Gastroesophageal sphincter (tissue), 4 donors: ENCODE results near the gene FGA. TPM values are rescaled to one million over a fixed set of nuclear protein-coding genes. Genes with fewer than 3 reads are reported as not detected.

Experiments
- ATAC-seq: fragments of 150-250 bp; one replicate; pipeline ENCODE4 v1.9.1; 2016; ENCODE audit warnings: mild to moderate bottlenecking, moderate library complexity
- H3K27ac ChIP-seq, 4 donors: fragments of 200-600 bp; sonication (generic) in 3 of 4; 1 replicate in 3 of 4; 2 replicates in 1 of 4; pipeline ENCODE4 v1.5.1; 2016 to 2019
- H3K27me3 ChIP-seq: fragments of 200-600 bp; sonication (generic); one replicate; pipeline ENCODE4 v1.5.1; 2019
- H3K36me3 ChIP-seq, 2 donors: fragments of 200-600 bp; sonication (generic); one replicate each; pipeline ENCODE4 v1.5.1; 2019; ENCODE audit warnings: control low read depth in 1 of 2
- H3K4me1 ChIP-seq, 3 donors: fragments of 200-600 bp; sonication (generic); 1 replicate in 2 of 3; 2 replicates in 1 of 3; pipeline ENCODE4 v1.5.1; 2016 to 2019; ENCODE audit warnings: control low read depth in 2 of 3
- H3K4me3 ChIP-seq, 2 donors: fragments of 200-600 bp; sonication (generic); one replicate each; pipeline ENCODE4 v1.5.1; 2019; ENCODE audit warnings: mild to moderate bottlenecking in 1 of 2, moderate library complexity in 1 of 2
- H3K9me3 ChIP-seq, 3 donors: fragments of 200-600 bp; sonication (generic); one replicate each; pipeline ENCODE4 v1.5.1; 2017 to 2019; ENCODE audit warnings: control low read depth in 2 of 3
- EP300 ChIP-seq: sonication (generic); formaldehyde crosslinking; IDR thresholded peaks from one replicate; pipeline ENCODE4 v1.6.1; 2017; ENCODE audit warnings: antibody characterized with exemption, mild to moderate bottlenecking
- POLR2A ChIP-seq, 2 donors: fragments of 450-650 bp; IDR thresholded peaks; one replicate each; pipeline ENCODE4 v1.6.1; 2017; ENCODE audit warnings: antibody characterized with exemption in 2 of 2, mild to moderate bottlenecking in 2 of 2, moderate library complexity in 1 of 2
- POLR2AphosphoS5 ChIP-seq: sonication (generic); formaldehyde crosslinking; IDR thresholded peaks from one replicate; pipeline ENCODE4 v1.6.1; 2017; ENCODE audit warnings: antibody characterized with exemption
- WGBS, 2 donors: methylation state at CpG; one replicate each; pipeline ENCODE4 v1.1.5; 2018; ENCODE audit warnings: low coverage in 1 of 2; 5-methylcytosine and 5-hydroxymethylcytosine counted together
- total RNA-seq, 4 donors: library from RNA; depleted of rRNA; stranded (reverse); fragments of >200 nt; gene quantifications; one replicate each; pipeline ENCODE4 v1.1.0, GENCODE V29; 2016
- TF ChIP-seq, protein P1 (sequence below), 4 experiments: fragments of 200-600 bp in 2 of 4; fragments of 450-650 bp in 2 of 4; sonication (generic) in 1 of 4; IDR thresholded peaks; one replicate each; pipeline ENCODE4 v1.5.1; 2017 to 2019; ENCODE audit warnings: antibody characterized with exemption in 4 of 4, mild to moderate bottlenecking in 2 of 4, moderate library complexity in 2 of 4

The FGA gene
- total RNA-seq, 4 donors from 2014 or later: 0.12 TPM; not detected in 3

DNA sequence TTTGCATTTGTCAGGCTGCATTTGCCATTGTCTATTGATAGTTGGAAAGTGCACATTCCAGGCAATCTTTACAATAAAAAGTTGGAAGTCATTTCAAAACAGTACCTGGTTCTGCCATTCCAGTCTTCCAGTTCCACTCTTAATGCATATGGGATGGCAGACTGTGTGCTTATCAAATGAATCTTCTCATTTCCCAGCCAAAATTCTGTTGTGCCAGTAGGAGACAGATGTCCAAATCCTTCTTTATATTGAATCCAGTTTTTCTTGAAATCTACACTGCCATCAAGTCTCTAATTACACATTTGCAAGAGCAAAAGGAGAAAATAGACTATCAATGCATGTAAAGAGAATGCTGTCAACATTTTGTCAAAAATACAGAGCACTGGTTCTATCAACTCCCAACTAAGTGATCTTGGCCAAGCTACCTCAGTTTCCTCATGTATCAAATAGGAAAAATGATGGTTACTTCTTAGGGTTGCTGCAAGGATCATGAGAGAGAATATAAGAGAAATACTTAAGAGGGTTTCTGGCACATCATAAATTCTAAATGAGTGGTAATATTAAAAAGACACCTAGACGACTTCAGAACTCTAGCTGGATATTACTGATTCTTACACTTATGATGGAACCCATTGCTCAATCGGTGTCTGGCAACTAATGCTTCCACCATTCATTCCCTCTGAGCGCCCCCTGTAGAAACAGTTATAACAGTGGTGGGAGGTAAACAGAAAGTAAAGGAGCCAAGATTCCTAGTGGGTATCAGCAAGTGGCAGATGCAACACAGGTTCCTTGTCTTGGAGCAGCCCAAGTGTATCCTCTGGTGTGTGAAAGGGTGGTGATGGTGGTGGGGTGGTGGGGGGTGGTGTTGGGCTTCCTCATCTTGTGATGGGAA lies 18.1 kb upstream of the FGA start:
- no peaks in the 10 kb centered on the region for H3K4me1 ChIP-seq
- no peak for TF ChIP-seq POLR2A (IDR thresholded peaks at IDR 0.05)
- TF ChIP-seq, protein P1, sequence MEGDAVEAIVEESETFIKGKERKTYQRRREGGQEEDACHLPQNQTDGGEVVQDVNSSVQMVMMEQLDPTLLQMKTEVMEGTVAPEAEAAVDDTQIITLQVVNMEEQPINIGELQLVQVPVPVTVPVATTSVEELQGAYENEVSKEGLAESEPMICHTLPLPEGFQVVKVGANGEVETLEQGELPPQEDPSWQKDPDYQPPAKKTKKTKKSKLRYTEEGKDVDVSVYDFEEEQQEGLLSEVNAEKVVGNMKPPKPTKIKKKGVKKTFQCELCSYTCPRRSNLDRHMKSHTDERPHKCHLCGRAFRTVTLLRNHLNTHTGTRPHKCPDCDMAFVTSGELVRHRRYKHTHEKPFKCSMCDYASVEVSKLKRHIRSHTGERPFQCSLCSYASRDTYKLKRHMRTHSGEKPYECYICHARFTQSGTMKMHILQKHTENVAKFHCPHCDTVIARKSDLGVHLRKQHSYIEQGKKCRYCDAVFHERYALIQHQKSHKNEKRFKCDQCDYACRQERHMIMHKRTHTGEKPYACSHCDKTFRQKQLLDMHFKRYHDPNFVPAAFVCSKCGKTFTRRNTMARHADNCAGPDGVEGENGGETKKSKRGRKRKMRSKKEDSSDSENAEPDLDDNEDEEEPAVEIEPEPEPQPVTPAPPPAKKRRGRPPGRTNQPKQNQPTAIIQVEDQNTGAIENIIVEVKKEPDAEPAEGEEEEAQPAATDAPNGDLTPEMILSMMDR (IDR thresholded peaks at IDR 0.05): no peak
- TF ChIP-seq POLR2AphosphoS5: no peak
- no peak for TF ChIP-seq EP300
- 50 to 77% methylated on average over 1 to 3 of the region's 3 CpGs for WGBS, 2 donors
- no peak for ATAC-seq
- no peaks in the 10 kb centered on the region for H3K9me3 ChIP-seq
- H3K27ac ChIP-seq: no peak overlapping the region
- H3K27me3 ChIP-seq: peaks cover 13% of the 10 kb centered on the region
- no peak overlapping the region for H3K4me3 ChIP-seq
- no peaks in the 10 kb centered on the region for H3K36me3 ChIP-seq

DNA sequence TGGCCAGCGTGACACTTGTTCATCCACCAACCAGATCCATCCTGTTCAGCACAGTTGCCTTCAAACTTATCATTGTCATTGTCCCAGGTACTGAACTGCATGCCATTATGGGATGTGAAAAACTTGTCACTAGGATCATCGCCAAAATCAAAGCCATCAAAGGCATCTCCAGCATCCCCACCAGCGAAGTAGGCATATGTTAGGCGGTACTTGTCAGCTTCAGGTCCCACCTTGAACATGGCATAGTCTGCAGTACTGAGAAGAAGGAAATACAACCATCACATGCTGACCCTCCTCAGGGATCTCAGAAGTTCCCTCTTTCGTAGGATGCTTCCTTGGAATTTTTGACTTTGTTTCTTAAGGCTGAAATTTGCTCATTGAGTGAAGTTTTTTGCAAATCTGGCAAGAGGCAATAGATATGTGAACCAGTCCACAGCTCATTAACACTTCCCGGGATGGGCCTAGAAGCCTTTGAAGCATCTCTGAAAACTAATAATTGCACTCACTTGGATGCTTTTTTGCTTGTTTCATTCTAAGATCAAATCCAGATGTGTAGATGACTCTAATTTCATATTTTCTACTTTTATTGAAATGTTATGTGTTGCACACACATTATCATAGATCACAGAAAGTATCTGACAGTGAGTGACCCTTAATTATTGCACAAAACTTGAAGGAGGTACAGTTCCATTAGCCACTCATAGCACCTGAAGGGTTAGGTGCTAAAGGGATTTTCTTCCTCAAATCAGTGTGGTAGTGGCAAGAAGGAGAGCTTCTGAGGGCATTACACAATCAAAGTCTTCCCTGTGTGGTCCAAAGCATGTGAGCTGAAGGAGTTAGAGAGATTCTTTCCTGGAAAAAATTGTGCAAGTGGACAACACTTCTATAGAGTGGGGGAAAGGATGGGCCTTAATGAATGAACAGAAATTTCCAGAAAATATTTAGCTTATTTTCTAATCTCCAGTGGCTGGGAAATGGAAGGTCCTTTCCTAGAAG lies 16.5 kb upstream of the FGA start:
- no peak overlapping the region for H3K27ac ChIP-seq
- H3K27me3 ChIP-seq: peaks cover 13% of the 10 kb centered on the region
- H3K36me3 ChIP-seq: no peaks in the 10 kb centered on the region
- H3K9me3 ChIP-seq: no peaks in the 10 kb centered on the region
- H3K4me1 ChIP-seq: no peaks in the 10 kb centered on the region
- WGBS, 2 donors: 83 to 90% methylated on average over 2 to 6 of the region's 6 CpGs
- TF ChIP-seq, protein P1 (IDR thresholded peaks at IDR 0.05): no peak
- no peak for TF ChIP-seq POLR2AphosphoS5
- no peak for TF ChIP-seq POLR2A (IDR thresholded peaks at IDR 0.05)
- no peak for TF ChIP-seq EP300
- ATAC-seq: no peak
- no peak overlapping the region for H3K4me3 ChIP-seq

DNA sequence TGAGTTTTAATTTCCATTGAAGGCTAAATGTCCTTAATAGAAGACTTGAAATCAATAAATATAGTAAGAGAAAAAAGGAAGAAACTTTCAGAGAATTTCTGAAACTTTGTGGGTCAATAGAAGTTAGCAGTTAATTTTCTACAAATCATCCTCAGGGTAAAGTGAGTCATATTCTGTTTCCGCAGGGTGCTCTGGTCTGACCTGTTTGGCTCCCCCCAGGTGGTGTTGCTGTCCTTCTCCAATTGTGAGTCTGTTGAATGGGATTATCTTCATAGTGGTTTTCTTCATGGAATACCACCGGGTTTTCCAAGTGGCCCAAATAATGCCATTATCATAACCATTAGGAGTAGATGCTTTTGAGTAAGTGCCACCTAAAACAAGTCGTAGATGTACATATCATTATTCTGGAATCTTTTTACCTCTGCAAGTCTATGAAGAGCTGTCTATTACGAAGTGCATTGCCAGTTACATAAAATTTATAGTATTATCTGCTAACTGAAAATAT lies 14.2 kb upstream of the FGA start:
- H3K27me3 ChIP-seq: peaks cover 13% of the 10 kb centered on the region
- no peaks in the 10 kb centered on the region for H3K9me3 ChIP-seq
- no peaks in the 10 kb centered on the region for H3K4me1 ChIP-seq
- H3K36me3 ChIP-seq: no peaks in the 10 kb centered on the region
- ATAC-seq: no peak
- 65 to 82% methylated on average over 3 to 4 of the region's 4 CpGs for WGBS, 2 donors
- H3K27ac ChIP-seq: no peak overlapping the region
- H3K4me3 ChIP-seq: no peak overlapping the region
- TF ChIP-seq POLR2A (IDR thresholded peaks at IDR 0.05) (no peak), POLR2AphosphoS5 (no peak), EP300 (no peak)
- TF ChIP-seq, protein P1 (IDR thresholded peaks at IDR 0.05): no peak

DNA sequence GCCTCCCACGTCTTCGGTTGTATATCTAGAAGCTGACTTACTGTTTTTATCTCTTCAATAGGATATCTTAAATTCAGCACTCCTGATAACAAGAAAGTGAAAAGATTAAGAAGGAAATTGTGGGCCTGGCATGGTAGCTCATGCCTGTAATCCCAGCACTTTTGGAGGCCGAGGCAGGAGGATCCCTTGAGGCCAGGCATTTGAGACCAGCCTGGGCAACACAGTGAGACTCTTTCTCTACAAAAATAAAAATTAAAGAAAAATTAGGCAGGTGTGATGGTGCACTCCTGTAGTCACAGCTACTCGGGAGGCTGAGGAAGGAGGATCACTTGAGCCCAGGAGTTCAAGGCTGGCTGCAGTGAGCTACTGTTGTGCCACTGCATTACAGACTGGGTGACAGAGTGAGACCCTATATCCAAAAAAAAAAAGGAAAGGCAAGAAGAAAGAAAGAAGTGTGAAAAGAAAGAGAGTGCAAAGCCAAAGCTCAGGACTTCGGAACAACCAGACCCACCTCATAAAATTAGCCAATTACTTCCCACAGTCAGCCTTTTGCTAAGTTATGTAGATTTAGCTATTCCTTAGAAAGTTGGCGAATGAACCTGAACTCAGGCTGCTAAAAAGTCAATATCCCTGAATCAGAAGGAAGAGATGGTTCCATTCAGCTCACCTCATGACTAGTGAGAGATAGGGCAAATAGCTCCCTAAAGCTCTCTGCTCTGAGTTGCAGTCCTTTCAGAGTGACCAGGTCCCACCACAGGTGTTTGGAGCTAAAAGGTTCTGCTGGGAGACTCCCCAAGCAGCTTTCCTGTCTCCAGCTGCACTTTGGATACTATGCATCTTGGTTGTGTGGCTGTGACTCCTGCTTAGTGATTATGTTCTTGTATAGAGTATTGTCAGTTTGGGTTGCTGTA lies 12.7 kb upstream of the FGA start:
- H3K27ac ChIP-seq: no peak overlapping the region
- TF ChIP-seq, protein P1 (IDR thresholded peaks at IDR 0.05): no peak
- no peak for TF ChIP-seq POLR2A (IDR thresholded peaks at IDR 0.05)
- TF ChIP-seq POLR2AphosphoS5: no peak
- no peak for TF ChIP-seq EP300
- no peaks in the 10 kb centered on the region for H3K27me3 ChIP-seq
- no peak for ATAC-seq
- 81 to 93% methylated on average over 5 to 6 of the region's 6 CpGs for WGBS, 2 donors
- H3K36me3 ChIP-seq: no peaks in the 10 kb centered on the region
- no peak overlapping the region for H3K4me3 ChIP-seq
- no peaks in the 10 kb centered on the region for H3K4me1 ChIP-seq
- H3K9me3 ChIP-seq: no peaks in the 10 kb centered on the region
